Measurements from ENCODE around the gene ZFYVE28.

Gene ZFYVE28

GRCh38 chr4:2334826-2335728 is 83.4 kb downstream of the ZFYVE28 start:
- DNase-seq (ENCODE audit: low read depth), result no peak
- no peak overlapping the region for H3K4me3 ChIP-seq (ENCODE audit: low read length)
- no peak for TF ChIP-seq CTCF (IDR thresholded peaks at IDR 0.05; ENCODE audit: insufficient read depth, low read depth, low read length, missing control alignments)

- no peak for DNase-seq (ENCODE audit: low read depth)
- TF ChIP-seq CTCF (IDR thresholded peaks at IDR 0.05; ENCODE audit: insufficient read depth, low read depth, low read length, missing control alignments), result no peak
- no peak overlapping the region for H3K4me3 ChIP-seq (ENCODE audit: low read length)
Measured at GRCh38 chr4:2333916-2334644, 84.4 kb downstream of the ZFYVE28 start.

GRCh38 chr4:2333356-2333841 is 85.0 kb downstream of the ZFYVE28 start:
- DNase-seq (ENCODE audit: low read depth), result no peak
- H3K4me3 ChIP-seq (ENCODE audit: low read length), result no peak overlapping the region
- TF ChIP-seq CTCF (IDR thresholded peaks at IDR 0.05; ENCODE audit: insufficient read depth, low read depth, low read length, missing control alignments), result no peak

GRCh38 chr4:2332976-2333319 is 85.5 kb downstream of the ZFYVE28 start:
- no peak for TF ChIP-seq CTCF (IDR thresholded peaks at IDR 0.05; ENCODE audit: insufficient read depth, low read depth, low read length, missing control alignments)
- H3K4me3 ChIP-seq (ENCODE audit: low read length), result no peak overlapping the region
- no peak for DNase-seq (ENCODE audit: low read depth)

GRCh38 chr4:2332201-2332975 is 86.1 kb downstream of the ZFYVE28 start:
- H3K4me3 ChIP-seq (ENCODE audit: low read length), result no peak overlapping the region
- no peak for TF ChIP-seq CTCF (IDR thresholded peaks at IDR 0.05; ENCODE audit: insufficient read depth, low read depth, low read length, missing control alignments)
- DNase-seq (ENCODE audit: low read depth), result no peak

GRCh38 chr4:2331519-2332200 is 86.8 kb downstream of the ZFYVE28 start:
- no peak for DNase-seq (ENCODE audit: low read depth)
- no peak overlapping the region for H3K4me3 ChIP-seq (ENCODE audit: low read length)
- TF ChIP-seq CTCF (IDR thresholded peaks at IDR 0.05; ENCODE audit: insufficient read depth, low read depth, low read length, missing control alignments), result no peak
